GM19324 (cell line): ENCODE data around the gene ZFP2.
"Not testable (repeated sequence)": the region's sequence is repeated elsewhere in the genome, so short reads cannot be mapped to it uniquely, and the experiment has no call there.

Source experiments
- ATAC-seq: cut with Tn5 transposase; IDR thresholded peaks from one replicate; pipeline ENCODE4 v1.9.1; 2021; ENCODE audit warnings: mild to moderate bottlenecking, moderate library complexity; ENCODE audit not compliant: unreplicated experiment, low FRiP score

ZFP2 gene

GRCh38 chr5:178895615-178896571, at the start of gene ZFP2:
Gene ZFP2, plus strand, starts transcription at chr5:178895913. Its CDS starts 35,401 bp downstream, at chr5:178931314.
- ATAC-seq = no peak

- no peak for ATAC-seq
Observed at GRCh38 chr5:178849316-178849715, 46.4 kb upstream of the ZFP2 start.

GRCh38 chr5:178851951-178852350, 43.8 kb upstream of the ZFP2 start:
- no peak for ATAC-seq

- ATAC-seq = no peak
Observed at GRCh38 chr5:178854284-178854683, 41.4 kb upstream of the ZFP2 start.

- peak; percentile 98 for ATAC-seq
Observed at GRCh38 chr5:178859625-178860521, 35.8 kb upstream of the ZFP2 start, which contains the start of gene ZNF354B. Gene ZNF354B, plus strand, starts transcription at chr5:178859953. Its CDS starts 1,095 bp downstream, at chr5:178861048.

- not testable (repeated sequence) for ATAC-seq
Observed at GRCh38 chr5:178860615-178861014, 35.1 kb upstream of the ZFP2 start.

GRCh38 chr5:178861627-178862026, 34.1 kb upstream of the ZFP2 start:
- ATAC-seq = no peak

GRCh38 chr5:178866946-178867345, 28.8 kb upstream of the ZFP2 start:
- ATAC-seq = no peak

GRCh38 chr5:178869577-178869976, 26.1 kb upstream of the ZFP2 start:
- ATAC-seq = no peak

GRCh38 chr5:178870411-178870810, 25.3 kb upstream of the ZFP2 start:
- ATAC-seq = no peak

- ATAC-seq = no peak
Observed at GRCh38 chr5:178872302-178872701, 23.4 kb upstream of the ZFP2 start.

GRCh38 chr5:178883115-178883694, 12.5 kb upstream of the ZFP2 start:
- ATAC-seq = not testable (repeated sequence)

- no peak for ATAC-seq
Observed at GRCh38 chr5:178883815-178884430, 11.8 kb upstream of the ZFP2 start.

GRCh38 chr5:178899289-178899688, 3.6 kb downstream of the ZFP2 start:
- no peak for ATAC-seq

- ATAC-seq = no peak
Observed at GRCh38 chr5:178902849-178903248, 7.1 kb downstream of the ZFP2 start.

- ATAC-seq = no peak
Observed at GRCh38 chr5:178931846-178932760, 36.4 kb downstream of the ZFP2 start.

GRCh38 chr5:178940569-178941360, 45.1 kb downstream of the ZFP2 start, which contains the start of gene ZNF454:
Gene ZNF454, plus strand, starts transcription at chr5:178941198. Its CDS starts 1,594 bp downstream, at chr5:178942792.
- ATAC-seq = no peak

- ATAC-seq = no peak
Observed at GRCh38 chr5:178941361-178941760, 45.6 kb downstream of the ZFP2 start.
